HG03460 (cell line): ENCODE results near the gene GINS1.
"Not testable (repeated sequence)": the region's sequence is repeated elsewhere in the genome, so short reads cannot be mapped to it uniquely, and the experiment has no call there.

Experiments
- ATAC-seq: cut with Tn5 transposase; IDR thresholded peaks from one replicate; pipeline ENCODE4 v1.9.1; 2021; ENCODE audit not compliant: unreplicated experiment

The GINS1 gene

DNA sequence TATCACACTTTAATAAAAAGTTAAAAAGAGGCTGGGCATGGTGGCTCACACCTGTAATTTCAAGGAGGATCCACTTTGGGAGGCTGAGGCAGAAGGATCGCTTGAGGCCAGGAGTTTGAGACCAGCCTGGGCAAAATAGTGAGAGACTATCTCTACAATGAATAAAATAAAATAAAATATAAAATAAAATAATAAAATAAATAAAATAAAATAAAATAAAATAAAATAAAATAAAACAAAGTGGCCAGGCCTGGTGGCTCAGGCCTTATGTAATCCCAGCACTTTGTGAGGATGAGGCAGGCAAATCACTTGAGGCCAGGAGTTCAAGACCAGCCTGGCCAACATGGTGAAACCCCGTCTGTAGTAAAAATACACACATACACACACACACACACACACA lies 65.8 kb downstream of the GINS1 start:
- ATAC-seq = not testable (repeated sequence)

DNA sequence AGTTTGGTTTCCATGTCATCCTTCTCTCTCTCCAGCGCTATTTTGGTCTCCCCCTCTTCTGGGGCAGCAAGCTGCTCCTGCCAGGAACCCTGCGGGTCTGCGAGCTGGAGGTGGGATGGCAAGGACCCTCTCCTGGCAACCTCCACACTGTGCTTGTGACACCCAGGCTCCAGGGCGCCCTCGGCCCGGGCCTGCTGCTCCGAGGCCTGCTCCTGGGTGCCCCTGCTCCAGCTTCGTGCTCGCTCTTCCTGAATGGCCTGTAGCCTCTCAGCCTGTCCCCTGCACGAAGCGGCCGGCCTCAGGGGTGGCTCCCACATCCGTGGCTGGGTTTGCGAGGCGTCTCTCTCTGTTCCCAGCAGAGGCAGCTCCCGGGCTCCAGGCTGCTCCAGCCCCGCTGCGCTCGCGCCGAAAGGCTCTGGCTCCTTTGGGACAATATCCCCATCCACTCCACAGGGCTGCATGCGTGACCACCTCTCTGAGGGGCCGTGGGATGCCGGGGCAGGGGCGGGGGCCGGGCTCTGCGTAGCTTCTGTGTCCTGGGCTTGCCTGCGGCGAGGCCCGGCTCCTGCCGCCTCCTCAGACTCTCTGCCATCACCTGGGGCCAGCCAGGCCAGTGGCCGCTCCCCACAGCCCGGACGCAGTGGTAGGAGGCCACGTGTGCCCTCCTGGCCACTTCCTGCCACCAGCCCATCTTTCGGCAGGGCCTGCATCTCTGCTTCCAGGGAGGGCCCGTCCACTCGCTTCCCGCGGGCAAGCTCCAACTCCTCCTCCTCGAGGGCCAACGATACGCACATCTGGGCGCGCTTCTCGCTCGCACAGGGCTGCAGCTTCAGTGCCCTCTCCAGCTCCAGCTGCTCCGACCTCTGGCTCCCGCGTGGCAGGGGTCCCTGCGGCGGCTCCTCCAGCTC lies 68.9 kb downstream of the GINS1 start:
- no peak for ATAC-seq

- no peak for ATAC-seq
These were observed 69.8 kb downstream of the GINS1 start for GRCh38 chr20:25477014-25477882.

DNA sequence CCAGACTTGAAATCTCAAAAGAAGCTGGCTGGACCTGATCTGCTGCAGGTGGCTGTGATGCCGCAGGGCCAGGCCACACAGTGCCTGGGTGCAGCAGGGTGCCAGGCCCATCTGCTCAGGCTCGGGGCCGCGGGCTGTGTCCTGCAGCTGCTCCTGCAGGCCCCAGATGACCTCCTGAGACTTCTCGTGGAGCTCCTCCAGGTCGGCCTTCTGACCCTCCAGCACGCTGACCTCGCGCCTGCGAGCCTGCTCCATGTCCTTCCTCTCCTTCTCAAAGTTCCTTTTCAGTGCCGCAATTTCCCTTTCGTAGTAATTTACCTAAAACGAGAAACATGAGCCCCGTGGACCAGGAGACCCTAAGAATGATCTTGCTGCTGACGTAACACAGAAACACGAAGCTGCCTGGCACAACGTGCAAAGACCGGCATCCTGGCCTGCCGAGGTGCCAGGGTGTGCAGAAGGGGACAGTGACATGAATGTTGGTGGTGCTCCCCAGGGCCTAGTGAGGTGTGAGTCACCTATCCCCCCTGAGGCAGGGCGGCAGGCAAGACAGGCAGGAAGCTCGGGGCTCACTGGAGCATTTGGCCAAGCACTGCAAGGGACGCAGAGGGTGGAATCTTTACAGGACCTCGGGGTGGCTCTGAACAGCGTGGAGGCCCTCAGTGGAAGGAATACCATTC lies 71.6 kb downstream of the GINS1 start:
- no peak for ATAC-seq

DNA sequence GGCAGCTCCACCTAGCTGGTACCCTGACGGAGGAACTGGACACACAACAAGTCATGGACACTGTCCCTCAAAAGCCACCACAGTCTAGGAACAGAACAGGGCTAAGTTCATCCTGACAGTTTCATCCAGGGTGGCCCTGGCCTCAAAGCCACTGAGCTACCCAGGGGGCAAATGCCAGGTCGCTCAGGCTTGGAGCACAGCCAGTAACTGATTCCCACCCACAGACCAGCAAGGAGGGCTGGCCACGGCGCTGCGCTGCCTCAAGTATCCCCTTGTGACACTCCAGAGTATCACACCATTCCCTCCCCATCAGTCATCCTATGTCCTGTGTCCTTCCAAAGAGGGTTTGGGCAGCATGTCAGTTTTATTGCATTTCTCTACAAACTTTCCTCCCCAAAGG lies 72.2 kb downstream of the GINS1 start:
- ATAC-seq = no peak

DNA sequence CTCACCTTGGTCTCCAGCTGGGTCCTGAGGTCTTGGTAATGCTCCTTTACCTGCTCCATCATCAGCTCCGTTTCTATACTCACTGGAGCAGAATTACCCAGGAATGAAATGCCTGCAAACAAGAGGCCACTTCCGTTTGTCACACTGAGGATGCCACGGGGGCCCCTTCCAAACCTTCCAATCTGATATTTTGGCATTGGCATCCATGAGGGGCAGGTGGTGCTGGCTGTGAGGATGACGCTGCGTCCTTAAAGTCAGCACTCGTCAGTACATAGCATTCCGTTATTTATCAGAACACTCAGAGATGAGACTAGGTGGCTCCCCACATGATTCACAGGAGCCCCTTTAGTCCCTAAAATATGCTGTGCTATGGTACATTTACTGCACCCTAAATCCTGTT lies 72.7 kb downstream of the GINS1 start:
- ATAC-seq = no peak

DNA sequence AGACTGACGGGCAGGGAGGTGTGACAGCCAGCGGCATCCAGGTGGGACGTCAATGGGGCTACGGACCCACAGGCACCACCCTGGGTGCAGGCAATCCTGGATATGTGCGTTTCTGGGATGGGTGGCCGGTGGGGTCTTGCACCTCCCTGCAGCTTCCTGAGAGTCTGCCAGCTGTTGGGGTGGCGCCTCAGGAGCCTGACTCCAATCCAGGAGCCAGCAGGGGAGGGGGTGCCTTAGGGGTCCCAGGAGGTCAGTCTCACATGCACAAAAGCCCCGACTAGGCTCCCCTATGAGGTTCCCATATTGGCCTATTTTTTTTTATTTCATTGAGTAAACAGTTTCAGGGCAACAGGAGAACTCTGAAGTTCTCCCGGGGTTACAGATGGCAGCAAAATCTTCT lies 73.3 kb downstream of the GINS1 start:
- no peak for ATAC-seq

- ATAC-seq = no peak
These were observed 73.9 kb downstream of the GINS1 start for GRCh38 chr20:25481235-25481917.

GRCh38 chr20:25481918-25482253 lies 74.4 kb downstream of the GINS1 start:
- no peak for ATAC-seq

GRCh38 chr20:25483431-25484132 lies 76.1 kb downstream of the GINS1 start:
- ATAC-seq = no peak

- ATAC-seq = no peak
These were observed 76.9 kb downstream of the GINS1 start for GRCh38 chr20:25484224-25484846.

GRCh38 chr20:25484911-25485511 lies 77.5 kb downstream of the GINS1 start:
- ATAC-seq = no peak

DNA sequence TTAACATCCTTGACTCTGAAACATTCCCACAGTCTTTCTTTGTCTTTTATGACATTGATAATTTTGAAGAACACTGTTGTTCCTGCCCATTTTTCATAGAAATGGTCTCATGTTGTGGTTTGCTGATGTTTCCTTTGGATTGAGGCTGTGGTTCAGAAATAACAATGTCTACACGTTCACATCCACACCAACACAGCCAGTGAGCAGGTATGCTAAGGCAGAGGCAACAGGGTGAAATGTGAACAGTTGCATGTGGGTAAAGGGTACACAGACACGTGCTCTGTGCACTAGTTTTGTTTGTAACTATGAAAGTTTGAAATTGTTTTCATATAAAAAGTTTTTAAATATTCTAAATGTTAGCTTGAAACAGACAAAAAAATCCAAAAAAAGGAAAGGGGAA lies 78.4 kb downstream of the GINS1 start:
- no peak for ATAC-seq

- ATAC-seq = no peak
These were observed 78.9 kb downstream of the GINS1 start for GRCh38 chr20:25486377-25486776.

GRCh38 chr20:25487306-25487705 lies 79.8 kb downstream of the GINS1 start:
- ATAC-seq = no peak

DNA sequence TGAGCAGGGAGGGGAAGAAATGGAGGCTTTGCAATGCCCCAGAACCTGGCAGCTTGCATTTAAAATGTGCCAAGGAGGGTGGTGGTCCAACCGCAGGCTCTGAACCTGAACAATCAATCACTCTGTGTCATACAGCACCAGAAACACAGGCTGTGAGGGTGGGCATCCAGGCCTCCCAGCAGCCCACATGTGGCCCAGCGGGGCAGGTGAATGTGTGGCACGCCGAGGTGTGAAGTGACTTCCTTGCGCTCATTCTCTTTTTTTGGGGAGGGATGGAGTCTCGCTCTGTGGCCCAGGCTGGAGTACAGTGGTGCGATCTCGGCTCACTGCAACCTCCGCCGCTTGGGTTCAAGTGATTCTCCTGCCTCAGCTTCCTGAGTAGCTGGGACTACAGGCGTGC lies 80.5 kb downstream of the GINS1 start:
- ATAC-seq = no peak

DNA sequence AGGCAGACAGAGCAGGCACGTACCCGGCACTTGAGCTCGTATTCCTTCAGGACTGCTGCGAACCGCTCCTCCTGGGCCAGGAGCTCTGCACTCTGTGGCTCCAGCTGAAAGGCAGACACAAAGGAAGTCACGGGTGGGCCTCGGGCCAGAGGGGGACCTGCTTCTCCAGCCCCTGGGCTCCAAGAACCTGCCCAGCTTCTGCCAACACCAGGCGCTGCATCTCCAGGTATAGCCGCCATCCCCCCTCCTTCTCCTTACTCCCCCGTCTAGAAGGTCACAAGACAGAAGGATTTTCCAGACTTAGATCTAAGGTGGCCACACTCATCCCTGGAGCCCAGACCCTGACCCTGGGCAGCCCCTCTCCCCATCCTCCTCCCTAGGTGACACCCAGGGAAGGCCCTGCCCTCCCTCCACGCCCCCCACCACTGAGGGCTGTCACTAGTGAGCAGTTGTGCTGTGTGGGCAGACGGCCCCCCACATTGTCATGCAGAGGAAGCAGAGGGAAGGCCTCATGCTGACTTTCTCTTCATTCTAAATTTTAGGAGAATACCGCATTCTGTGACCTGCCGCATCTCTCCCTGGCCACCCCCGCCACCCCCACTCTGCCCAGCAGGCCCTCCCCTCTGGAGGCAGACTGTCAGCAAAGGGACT lies 81.9 kb downstream of the GINS1 start:
- no peak for ATAC-seq

GRCh38 chr20:25490656-25491445 lies 83.4 kb downstream of the GINS1 start:
- ATAC-seq = no peak
